HG02973 (cell line): ENCODE measurements around the gene PLCD1.

Source experiments
- ATAC-seq: cut with Tn5 transposase; IDR thresholded peaks from one replicate; pipeline ENCODE4 v1.9.1; 2021; ENCODE audit warnings: moderate library complexity; ENCODE audit not compliant: unreplicated experiment

The PLCD1 gene

GRCh38 chr3:38001456-38002081 is 27.9 kb downstream of the PLCD1 start:
- no peak for ATAC-seq

- ATAC-seq, result no peak
Measured at GRCh38 chr3:38000965-38001455, 28.4 kb downstream of the PLCD1 start.

DNA sequence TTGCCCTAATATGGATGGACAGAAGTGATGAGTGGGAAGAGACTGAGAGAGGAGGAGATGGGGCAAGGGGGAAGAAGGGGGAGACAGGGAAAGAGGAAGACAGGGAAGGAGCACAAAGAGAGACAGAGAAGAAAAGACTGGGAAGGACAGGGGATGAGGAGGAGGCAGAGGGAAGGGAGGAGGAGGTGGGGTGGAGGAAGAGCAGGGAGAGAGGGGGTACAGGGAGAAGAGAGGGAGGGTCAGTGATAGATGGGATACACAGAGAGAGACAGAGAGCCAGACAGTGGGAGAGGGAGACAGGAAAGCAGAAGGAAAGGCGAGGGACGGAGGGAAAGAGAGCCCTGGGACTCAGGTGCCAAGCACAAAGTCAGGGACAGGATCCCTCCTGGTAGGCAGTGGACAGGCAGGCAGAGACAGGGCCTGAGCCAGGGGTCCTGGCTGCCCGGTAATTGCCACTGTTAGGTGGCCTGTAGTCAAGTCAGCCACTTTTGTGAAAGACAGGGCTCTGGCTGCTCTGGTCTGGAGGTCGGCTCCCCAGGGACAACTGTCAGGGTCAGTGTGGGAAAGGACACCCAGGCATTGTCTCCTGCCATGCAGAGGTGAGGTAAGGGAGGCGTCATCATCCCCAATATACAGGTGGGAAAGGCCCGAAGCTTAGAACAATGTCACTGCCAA is 29.1 kb downstream of the PLCD1 start:
- no peak for ATAC-seq

- no peak for ATAC-seq
Measured at GRCh38 chr3:37999836-38000235, 29.6 kb downstream of the PLCD1 start.

DNA sequence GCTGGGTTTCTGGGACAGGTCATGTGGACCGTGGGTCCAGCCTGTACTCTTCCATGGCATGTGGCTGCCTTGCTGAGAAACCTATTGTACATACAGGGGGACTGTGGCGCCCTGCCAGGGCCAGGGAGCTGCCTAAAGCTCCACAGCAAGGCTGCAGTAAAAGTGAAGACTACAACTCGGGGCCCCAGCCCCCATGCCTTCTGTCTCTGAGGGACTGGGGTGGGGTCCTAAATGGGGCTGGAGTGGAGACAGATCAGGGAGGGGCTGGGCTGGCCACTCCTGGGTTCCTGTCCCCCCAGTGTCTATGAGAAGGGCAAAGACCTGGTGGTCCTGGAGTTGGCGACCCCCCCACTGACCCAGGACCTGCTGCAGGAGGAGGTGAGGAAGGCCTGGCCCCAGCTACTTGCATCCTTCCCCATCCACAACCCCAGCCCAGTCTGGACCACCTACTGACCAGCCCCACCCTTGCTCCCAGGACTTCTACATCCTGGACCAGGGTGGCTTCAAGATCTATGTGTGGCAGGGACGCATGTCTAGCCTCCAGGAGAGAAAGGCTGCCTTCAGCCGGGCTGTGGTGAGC is 31.6 kb downstream of the PLCD1 start:
- no peak for ATAC-seq

DNA sequence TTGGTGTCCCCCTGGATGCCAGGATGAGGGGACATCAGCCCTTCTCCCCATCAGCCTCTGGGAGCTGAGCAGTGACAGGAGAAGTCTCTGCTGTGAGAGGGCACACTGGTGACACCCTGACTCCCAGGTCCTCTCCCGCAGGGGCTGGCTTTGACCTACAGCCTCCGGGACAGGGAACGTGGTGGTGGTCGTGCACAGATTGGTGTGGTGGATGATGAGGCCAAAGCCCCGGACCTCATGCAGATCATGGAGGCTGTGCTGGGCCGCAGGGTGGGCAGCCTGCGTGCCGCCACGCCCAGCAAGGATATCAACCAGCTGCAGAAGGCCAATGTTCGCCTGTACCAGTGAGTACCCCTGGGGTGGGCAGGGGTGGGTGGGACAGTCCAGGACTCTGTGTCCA is 32.1 kb downstream of the PLCD1 start:
- ATAC-seq, result no peak

GRCh38 chr3:37996785-37997301 is 32.6 kb downstream of the PLCD1 start:
- ATAC-seq, result peak; percentile 53

DNA sequence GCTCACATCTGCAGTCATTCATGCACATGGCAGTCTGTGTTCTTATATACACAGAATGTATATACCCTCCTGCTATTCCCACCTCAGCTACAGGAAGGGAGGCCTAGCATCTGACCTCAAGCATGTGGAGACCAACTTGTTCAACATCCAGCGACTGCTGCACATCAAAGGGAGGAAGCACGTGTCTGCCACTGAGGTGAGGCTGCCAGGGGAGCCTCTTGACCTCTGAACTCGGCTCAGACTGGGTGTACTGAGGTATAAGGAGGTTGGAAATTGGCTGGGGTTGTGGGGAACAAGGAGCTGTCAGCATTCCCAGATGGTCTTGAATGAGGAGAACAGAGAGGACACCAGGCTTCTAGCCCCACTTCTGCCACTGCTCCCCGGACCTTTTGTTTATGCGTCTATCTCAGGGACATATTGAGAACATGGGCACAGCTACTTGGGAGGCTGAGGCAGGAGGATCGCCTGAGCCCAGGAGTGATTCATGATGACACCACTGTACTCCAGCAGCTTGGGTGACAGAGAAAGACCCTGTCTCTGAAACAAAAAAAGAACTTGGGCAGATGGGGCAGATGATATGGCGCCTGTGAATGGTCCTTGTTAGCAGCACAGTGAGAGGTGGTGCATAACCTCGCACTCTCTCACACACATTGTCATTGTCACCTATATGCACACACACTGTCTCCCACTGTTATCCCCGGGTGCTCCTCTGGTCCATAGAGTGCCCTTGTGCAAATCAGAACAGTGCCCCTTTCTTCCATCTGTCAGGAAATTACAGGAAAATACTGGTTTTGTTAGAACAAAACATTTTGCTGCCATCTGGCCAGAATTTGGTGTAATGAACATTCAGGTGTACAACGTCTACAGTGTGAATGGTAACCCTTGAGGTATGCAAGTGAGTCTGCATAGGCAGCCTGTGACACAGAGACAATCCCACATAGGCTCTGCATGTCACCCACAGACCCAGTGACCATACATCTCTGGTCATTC is 33.5 kb downstream of the PLCD1 start:
- ATAC-seq, result no peak

- no peak for ATAC-seq
Measured at GRCh38 chr3:37994639-37994972, 34.8 kb downstream of the PLCD1 start.

DNA sequence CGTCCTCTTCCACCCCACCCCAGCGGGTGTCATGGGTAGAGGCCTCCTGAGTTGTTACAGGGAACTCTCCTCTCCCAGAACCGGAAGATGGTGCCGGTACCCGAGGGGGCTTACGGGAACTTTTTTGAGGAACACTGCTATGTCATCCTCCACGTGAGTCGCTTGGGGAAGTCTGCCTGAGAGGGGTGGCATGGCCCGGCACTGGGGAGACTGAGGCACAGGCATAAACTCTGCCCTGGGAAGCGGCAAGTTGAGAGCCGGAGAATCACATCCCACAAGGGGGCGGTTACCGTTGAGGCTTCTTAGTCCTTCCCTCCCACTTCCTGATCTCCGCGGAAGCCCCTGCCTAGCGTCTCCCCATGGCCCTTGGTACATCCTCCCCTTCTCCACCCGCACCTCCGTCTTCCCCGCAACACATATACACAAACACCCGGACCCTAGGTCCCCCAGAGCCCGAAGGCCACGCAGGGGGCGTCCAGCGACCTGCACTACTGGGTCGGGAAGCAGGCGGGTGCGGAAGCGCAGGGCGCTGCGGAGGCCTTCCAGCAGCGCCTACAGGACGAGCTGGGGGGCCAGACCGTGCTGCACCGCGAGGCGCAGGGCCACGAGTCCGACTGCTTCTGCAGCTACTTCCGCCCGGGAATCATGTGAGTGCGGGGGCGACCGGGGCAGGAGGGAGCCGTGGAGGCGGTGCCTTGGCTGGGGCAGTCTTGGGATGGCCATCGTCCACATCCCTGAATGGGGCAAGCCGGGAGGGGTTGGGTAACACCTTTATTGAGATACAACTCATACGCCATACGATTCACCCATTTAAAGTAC is 35.4 kb downstream of the PLCD1 start:
- ATAC-seq, result peak; percentile 58

DNA sequence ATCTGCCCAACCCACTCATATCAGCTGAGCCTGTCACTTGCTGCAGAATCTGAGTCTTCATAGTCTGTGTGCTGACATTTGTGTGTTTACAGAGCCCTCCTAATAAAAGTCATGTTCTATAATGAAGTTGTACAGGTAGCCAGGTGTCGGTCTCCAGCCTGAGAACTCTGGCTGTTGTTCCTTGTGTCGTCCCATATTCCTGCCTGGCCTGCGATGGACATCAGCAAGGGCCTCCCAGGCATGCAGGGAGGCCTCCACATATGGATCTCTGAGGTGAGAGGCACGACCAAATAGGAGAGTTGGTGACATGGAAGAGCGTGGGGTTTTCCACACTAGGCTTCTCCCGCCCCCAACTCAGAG is 36.0 kb downstream of the PLCD1 start:
- ATAC-seq, result no peak

DNA sequence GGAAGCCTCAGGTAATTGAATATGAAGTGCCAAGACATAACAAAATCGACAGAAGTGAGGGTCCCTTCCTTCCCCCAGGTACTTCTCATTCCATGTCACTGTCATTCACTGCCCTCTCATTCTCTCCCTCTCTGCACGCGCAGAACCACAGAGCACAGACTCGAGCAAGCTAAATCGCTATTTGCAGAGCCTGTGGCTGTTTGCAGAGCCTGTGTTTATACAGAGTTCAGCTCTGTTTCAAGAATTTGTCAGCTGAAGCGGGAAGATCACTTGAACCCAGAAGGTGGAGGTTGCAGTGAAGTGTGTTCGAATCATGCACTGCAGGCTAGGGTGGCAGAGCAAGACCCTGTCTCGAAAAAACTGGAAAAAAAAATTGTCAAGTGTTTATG is 36.4 kb downstream of the PLCD1 start:
- no peak for ATAC-seq

GRCh38 chr3:37992271-37993066 is 37.0 kb downstream of the PLCD1 start:
- no peak for ATAC-seq

DNA sequence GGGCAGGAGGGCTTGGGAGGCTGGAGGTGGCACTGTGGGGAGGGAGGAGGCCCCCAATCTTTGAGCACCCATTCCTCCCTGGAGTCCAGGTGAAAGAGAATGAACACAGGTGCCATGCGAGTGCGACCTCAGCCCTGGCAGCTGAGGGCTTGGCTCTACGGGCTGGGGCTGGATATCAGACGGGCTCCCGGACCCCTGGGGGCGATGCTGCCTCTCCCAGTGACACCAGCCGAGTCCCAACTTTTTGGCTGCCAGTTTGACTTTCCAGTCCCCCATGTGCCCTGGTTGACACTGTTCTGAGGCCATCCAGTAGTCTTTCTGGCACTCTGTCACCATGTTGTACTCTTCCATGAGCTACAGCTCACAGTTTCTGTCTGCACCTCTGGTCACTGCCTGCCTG is 37.6 kb downstream of the PLCD1 start:
- ATAC-seq, result no peak

- no peak for ATAC-seq
Measured at GRCh38 chr3:37991109-37991508, 38.3 kb downstream of the PLCD1 start.

- ATAC-seq, result no peak
Measured at GRCh38 chr3:37990527-37990926, 38.9 kb downstream of the PLCD1 start, which contains the start of gene VILL. VILL (plus strand) TSS chr3:37990786; CDS start chr3:37993673, 2,887 bp downstream.

DNA sequence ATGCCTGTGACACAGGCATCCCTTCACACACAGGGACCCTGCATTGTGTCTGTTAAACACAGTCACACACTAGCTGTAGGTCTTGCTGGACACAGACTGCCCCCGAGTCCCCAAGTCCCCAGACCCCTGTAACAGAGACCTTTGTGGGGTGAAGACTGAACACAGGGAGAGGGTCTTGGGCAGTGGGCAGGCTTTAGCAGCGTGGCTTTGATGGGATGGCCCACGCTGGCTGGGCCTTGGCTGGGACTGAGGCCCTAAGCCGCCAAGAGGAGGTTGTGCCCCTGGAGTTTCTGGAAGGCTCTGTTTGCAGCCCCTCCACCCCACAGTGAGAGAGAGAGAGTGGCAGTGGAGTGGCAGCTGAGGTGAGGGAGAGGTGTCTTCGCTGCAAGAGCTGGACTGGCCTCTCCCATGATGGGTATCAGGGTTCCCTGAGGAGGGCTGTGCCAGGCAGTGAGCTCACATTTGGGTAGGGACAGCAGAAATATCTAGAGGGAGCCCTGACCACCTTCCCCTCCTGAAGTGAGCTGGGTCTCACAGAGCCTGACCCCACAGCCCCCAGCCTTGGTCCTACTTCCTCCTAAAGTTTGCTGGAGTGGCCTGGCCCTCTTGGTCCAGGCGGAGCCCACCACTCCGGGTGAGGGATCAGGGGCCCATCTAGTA is 39.5 kb downstream of the PLCD1 start:
- ATAC-seq, result no peak

GRCh38 chr3:37988931-37989525 is 40.4 kb downstream of the PLCD1 start:
- no peak for ATAC-seq
